Spinal cord (tissue), 10 donors: Measurements from ENCODE around the gene CTDP1. TPM values are rescaled to one million over a fixed set of nuclear protein-coding genes. Genes with fewer than 3 reads are reported as not detected.

ENCODE experiments used
- DNase-seq, 6 donors: peaks; one replicate each; pipeline versions ENCODE4 v3.0.0 to v3.0.0-alpha.2; 2013 to 2015; ENCODE audit warnings: low spot score in 6 of 6, low read depth in 4 of 6
- H3K27ac ChIP-seq: one replicate; pipeline ENCODE4 v1.5.1; 2013; ENCODE audit warnings: low read depth, low read length, control low read depth
- H3K27me3 ChIP-seq: one replicate; pipeline ENCODE4 v1.6.1; 2013; ENCODE audit warnings: low read length; ENCODE audit not compliant: control insufficient read depth, insufficient read depth
- H3K36me3 ChIP-seq: one replicate; pipeline ENCODE4 v1.6.1; 2013; ENCODE audit warnings: low read length; ENCODE audit not compliant: control insufficient read depth, insufficient read depth
- H3K4me1 ChIP-seq: one replicate; pipeline ENCODE4 v1.6.1; 2013; ENCODE audit warnings: low read length; ENCODE audit not compliant: control insufficient read depth, insufficient read depth
- H3K4me3 ChIP-seq: one replicate; pipeline ENCODE4 v1.5.1; 2013; ENCODE audit warnings: low read depth, low read length, control low read depth
- H3K9me3 ChIP-seq: one replicate; pipeline ENCODE4 v1.6.1; 2013; ENCODE audit warnings: low read length; ENCODE audit not compliant: control insufficient read depth, insufficient read depth
- WGBS: methylation state at CpG from one replicate; pipeline ENCODE4 v1.1.5; 2013; ENCODE audit warnings: missing lambda C conversion rate; ENCODE audit not compliant: insufficient coverage; 5-methylcytosine and 5-hydroxymethylcytosine counted together
- polyA plus RNA-seq, 2 donors: library from polyadenylated mRNA; unstranded; fragments of 120-200 nt; gene quantifications; one replicate each; pipeline ENCODE4 v1.2.1, GENCODE V29; 2013; ENCODE audit not compliant: insufficient read length in 2 of 2
- total RNA-seq, 2 donors: library from RNA; depleted of rRNA in 1 of 2; stranded (reverse); fragments of 120-200 nt in 1 of 2; fragments of >200 nt in 1 of 2; gene quantifications; one replicate each; pipeline versions ENCODE4 v1.2.3 to v1.2.4, GENCODE V29; 2013 to 2014
- donor health status: healthy.

Gene CTDP1
- total and polyA plus RNA-seq, 4 donors: 11.3 to 16.2 (median 14.4) TPM

GRCh38 chr18:79753391-79753851 is 73.8 kb downstream of the CTDP1 start:
- WGBS: 92% methylated on average over 25 of the region's 27 CpGs
- H3K36me3 ChIP-seq: peaks cover 44% of the 10 kb centered on the region
- DNase-seq: no peak

GRCh38 chr18:79754022-79754761 is 74.6 kb downstream of the CTDP1 start:
- 98% methylated on average over 27 of the region's 35 CpGs for WGBS
- H3K4me3 ChIP-seq: no peak overlapping the region
- no peaks in the 10 kb centered on the region for H3K27me3 ChIP-seq
- peaks cover 10% of the 10 kb centered on the region for H3K4me1 ChIP-seq
- H3K36me3 ChIP-seq: peaks cover 36% of the 10 kb centered on the region
- no peak for DNase-seq
- no peak overlapping the region for H3K27ac ChIP-seq
- peaks cover 7% of the 10 kb centered on the region for H3K9me3 ChIP-seq

More at GRCh38 chr18:79753391-79753851, 73.8 kb downstream of the CTDP1 start:
- H3K4me3 ChIP-seq: no peak overlapping the region
- no peak overlapping the region for H3K27ac ChIP-seq
- H3K9me3 ChIP-seq: peaks cover 3% of the 10 kb centered on the region
- no peaks in the 10 kb centered on the region for H3K27me3 ChIP-seq
- peaks cover 18% of the 10 kb centered on the region for H3K4me1 ChIP-seq

- Histone ChIP-seq H3K4me3 (no peak overlapping the region), H3K9me3 (peaks cover 12% of the 10 kb centered on the region), H3K4me1 (peaks cover 3% of the 10 kb centered on the region), H3K27me3 (no peaks in the 10 kb centered on the region), H3K27ac (no peak overlapping the region), H3K36me3 (peaks cover 32% of the 10 kb centered on the region)
- WGBS: 98% methylated on average over 19 of the region's 27 CpGs
- DNase-seq: no peak
These were observed 75.3 kb downstream of the CTDP1 start for GRCh38 chr18:79754831-79755351.

- no peak overlapping the region for H3K27ac ChIP-seq
- H3K27me3 ChIP-seq: no peaks in the 10 kb centered on the region
- DNase-seq: no peak
- WGBS: 94% methylated on average over 26 of the region's 31 CpGs
- no peak overlapping the region for H3K4me3 ChIP-seq
- H3K9me3 ChIP-seq: peaks cover 12% of the 10 kb centered on the region
- H3K36me3 ChIP-seq: peaks cover 32% of the 10 kb centered on the region
- H3K4me1 ChIP-seq: no peaks in the 10 kb centered on the region
These were observed 76.0 kb downstream of the CTDP1 start for GRCh38 chr18:79755496-79756142.

- 88% methylated on average over 10 of the region's 10 CpGs for WGBS
- no peak for DNase-seq
- Histone ChIP-seq H3K27me3 (no peaks in the 10 kb centered on the region), H3K9me3 (peaks cover 12% of the 10 kb centered on the region), H3K27ac (no peak overlapping the region), H3K4me3 (no peak overlapping the region), H3K36me3 (peaks cover 32% of the 10 kb centered on the region), H3K4me1 (no peaks in the 10 kb centered on the region)
These were observed 76.5 kb downstream of the CTDP1 start for GRCh38 chr18:79756143-79756500.

- no peak for DNase-seq
- WGBS: 93% methylated on average over 8 of the region's 11 CpGs
These were observed 77.2 kb downstream of the CTDP1 start for GRCh38 chr18:79756826-79757225.

GRCh38 chr18:79760348-79760747 is 80.7 kb downstream of the CTDP1 start:
- Histone ChIP-seq H3K36me3 (peaks cover 10% of the 10 kb centered on the region), H3K4me3 (no peak overlapping the region), H3K9me3 (peaks cover 12% of the 10 kb centered on the region), H3K27me3 (no peaks in the 10 kb centered on the region), H3K27ac (no peak overlapping the region), H3K4me1 (no peaks in the 10 kb centered on the region)
- WGBS: no CpG with 5 or more reads among the region's 1 CpG
- no peak for DNase-seq

More at GRCh38 chr18:79756826-79757225, 77.2 kb downstream of the CTDP1 start:
- no peaks in the 10 kb centered on the region for H3K4me1 ChIP-seq
- H3K27me3 ChIP-seq: no peaks in the 10 kb centered on the region
- peaks cover 12% of the 10 kb centered on the region for H3K9me3 ChIP-seq
- H3K36me3 ChIP-seq: peaks cover 32% of the 10 kb centered on the region
- no peak overlapping the region for H3K27ac ChIP-seq
- H3K4me3 ChIP-seq: no peak overlapping the region

GRCh38 chr18:79760881-79761280 is 81.3 kb downstream of the CTDP1 start:
- Histone ChIP-seq H3K36me3 (peaks cover 5% of the 10 kb centered on the region), H3K9me3 (peaks cover 12% of the 10 kb centered on the region), H3K27ac (no peak overlapping the region), H3K4me1 (no peaks in the 10 kb centered on the region), H3K27me3 (no peaks in the 10 kb centered on the region), H3K4me3 (no peak overlapping the region)
- no peak for DNase-seq
- WGBS: no CpG with 5 or more reads among the region's 1 CpG

- DNase-seq: no peak
- Histone ChIP-seq H3K4me1 (no peaks in the 10 kb centered on the region), H3K9me3 (peaks cover 11% of the 10 kb centered on the region), H3K27me3 (no peaks in the 10 kb centered on the region), H3K36me3 (no peaks in the 10 kb centered on the region), H3K4me3 (no peak overlapping the region), H3K27ac (no peak overlapping the region)
These were observed 83.8 kb downstream of the CTDP1 start for GRCh38 chr18:79763407-79763806.
